Measurements from ENCODE around the gene SIRPB2.

Gene SIRPB2

DNA sequence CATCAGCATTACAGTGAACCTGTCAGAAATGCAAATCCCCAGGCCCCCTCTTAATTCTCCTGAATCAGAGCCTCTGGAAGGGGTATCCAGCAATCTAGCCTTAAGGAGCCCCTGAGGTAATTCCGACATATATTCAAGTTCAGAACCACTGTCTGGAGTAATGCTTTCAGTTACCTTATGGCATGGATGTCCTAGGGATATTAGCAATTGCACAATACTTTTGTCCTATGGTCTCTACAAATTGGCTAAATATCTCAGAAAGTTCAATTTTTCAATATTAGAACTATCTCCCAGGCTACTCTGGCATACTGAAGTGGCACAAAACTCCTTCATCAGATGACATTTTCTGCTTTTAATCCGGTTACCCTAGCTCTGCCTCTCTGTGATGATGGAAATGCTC, 30.9 kb downstream of the SIRPB2 start:
- Histone ChIP-seq H3K4me3 (replicated peaks; ENCODE audit: insufficient read depth, low read length) (no peak overlapping the region), H3K27ac (replicated peaks) (no peak overlapping the region), H3K27me3 (ENCODE audit: insufficient read depth, poor library complexity, severe bottlenecking) (no peaks in the 10 kb centered on the region)
- DNase-seq (ENCODE audit: low read depth in 1 of 2, low spot score in 1 of 2): no peak
- TF ChIP-seq GABPA (IDR thresholded peaks at IDR 0.05; ENCODE audit: low read depth): no peak
- no peak for TF ChIP-seq REST (IDR thresholded peaks at IDR 0.05; ENCODE audit: insufficient replicate concordance, low read depth)
- TF ChIP-seq, protein P1, sequence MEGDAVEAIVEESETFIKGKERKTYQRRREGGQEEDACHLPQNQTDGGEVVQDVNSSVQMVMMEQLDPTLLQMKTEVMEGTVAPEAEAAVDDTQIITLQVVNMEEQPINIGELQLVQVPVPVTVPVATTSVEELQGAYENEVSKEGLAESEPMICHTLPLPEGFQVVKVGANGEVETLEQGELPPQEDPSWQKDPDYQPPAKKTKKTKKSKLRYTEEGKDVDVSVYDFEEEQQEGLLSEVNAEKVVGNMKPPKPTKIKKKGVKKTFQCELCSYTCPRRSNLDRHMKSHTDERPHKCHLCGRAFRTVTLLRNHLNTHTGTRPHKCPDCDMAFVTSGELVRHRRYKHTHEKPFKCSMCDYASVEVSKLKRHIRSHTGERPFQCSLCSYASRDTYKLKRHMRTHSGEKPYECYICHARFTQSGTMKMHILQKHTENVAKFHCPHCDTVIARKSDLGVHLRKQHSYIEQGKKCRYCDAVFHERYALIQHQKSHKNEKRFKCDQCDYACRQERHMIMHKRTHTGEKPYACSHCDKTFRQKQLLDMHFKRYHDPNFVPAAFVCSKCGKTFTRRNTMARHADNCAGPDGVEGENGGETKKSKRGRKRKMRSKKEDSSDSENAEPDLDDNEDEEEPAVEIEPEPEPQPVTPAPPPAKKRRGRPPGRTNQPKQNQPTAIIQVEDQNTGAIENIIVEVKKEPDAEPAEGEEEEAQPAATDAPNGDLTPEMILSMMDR (IDR thresholded peaks at IDR 0.05; ENCODE audit: insufficient read depth, low read length): no peak
- no peak for TF ChIP-seq POLR2AphosphoS5 (IDR thresholded peaks at IDR 0.05; ENCODE audit: low read depth)
- no peak for TF ChIP-seq SPI1 (IDR thresholded peaks at IDR 0.05; ENCODE audit: borderline replicate concordance, low read depth)

DNA sequence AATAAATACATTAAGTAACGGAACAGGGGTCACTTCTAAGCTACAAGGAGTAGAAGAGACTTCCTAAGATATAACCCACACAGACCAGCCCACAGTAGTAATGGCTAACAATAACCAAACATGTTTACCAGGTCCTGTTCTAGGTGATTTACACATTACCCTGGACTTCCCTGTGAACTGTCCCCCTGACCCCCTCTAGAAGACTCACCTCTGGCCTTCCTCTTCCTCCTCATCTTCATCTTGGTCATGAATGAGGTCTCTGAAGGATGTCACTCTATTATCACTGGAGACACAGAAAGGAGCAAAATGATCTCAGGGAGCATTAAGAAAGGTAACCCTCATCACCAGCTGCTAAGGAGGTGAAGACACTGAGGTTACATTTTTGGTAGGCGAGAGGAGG, 33.2 kb downstream of the SIRPB2 start:
- DNase-seq (ENCODE audit: low read depth in 1 of 2, low spot score in 1 of 2): no peak
- Histone ChIP-seq H3K27me3 (ENCODE audit: insufficient read depth, poor library complexity, severe bottlenecking) (no peaks in the 10 kb centered on the region), H3K27ac (replicated peaks) (no peak overlapping the region), H3K4me3 (replicated peaks; ENCODE audit: insufficient read depth, low read length) (no peak overlapping the region)
- TF ChIP-seq REST (IDR thresholded peaks at IDR 0.05; ENCODE audit: insufficient replicate concordance, low read depth) (no peak), SPI1 (IDR thresholded peaks at IDR 0.05; ENCODE audit: borderline replicate concordance, low read depth) (no peak), GABPA (IDR thresholded peaks at IDR 0.05; ENCODE audit: low read depth) (no peak), POLR2AphosphoS5 (IDR thresholded peaks at IDR 0.05; ENCODE audit: low read depth) (no peak)
- TF ChIP-seq, protein P1 (IDR thresholded peaks at IDR 0.05; ENCODE audit: insufficient read depth, low read length): no peak

- no peak overlapping the region for H3K27ac ChIP-seq (replicated peaks)
- TF ChIP-seq REST (IDR thresholded peaks at IDR 0.05; ENCODE audit: insufficient replicate concordance, low read depth) (no peak), SPI1 (IDR thresholded peaks at IDR 0.05; ENCODE audit: borderline replicate concordance, low read depth) (no peak), POLR2AphosphoS5 (IDR thresholded peaks at IDR 0.05; ENCODE audit: low read depth) (no peak), GABPA (IDR thresholded peaks at IDR 0.05; ENCODE audit: low read depth) (no peak)
- TF ChIP-seq, protein P1 (IDR thresholded peaks at IDR 0.05; ENCODE audit: insufficient read depth, low read length): no peak
- H3K27me3 ChIP-seq (ENCODE audit: insufficient read depth, poor library complexity, severe bottlenecking): no peaks in the 10 kb centered on the region
- no peak for DNase-seq (ENCODE audit: low read depth in 1 of 2, low spot score in 1 of 2)
- no peak overlapping the region for H3K4me3 ChIP-seq (replicated peaks; ENCODE audit: insufficient read depth, low read length)
These were observed 34.9 kb downstream of the SIRPB2 start for GRCh38 chr20:1456300-1456699.
